Body of pancreas (tissue), 4 donors: ENCODE results near the gene COBL. TPM values are rescaled to one million over a fixed set of nuclear protein-coding genes. Genes with fewer than 3 reads are reported as not detected.

ENCODE experiments used
- ATAC-seq: fragments of 150-250 bp; one replicate; pipeline ENCODE4 v1.9.1; 2016
- DNase-seq, 4 donors: peaks; one replicate each; pipeline ENCODE4 v3.0.0-alpha.2; 2019
- H3K27ac ChIP-seq, 4 donors: fragments of 200-600 bp; sonication (generic); 1 replicate in 3 of 4; 2 replicates in 1 of 4; pipeline versions ENCODE4 v1.5.1 to v1.6.1; 2016 to 2019; ENCODE audit warnings: mild to moderate bottlenecking in 1 of 4, mixed read lengths in 1 of 4, moderate library complexity in 1 of 4
- H3K27me3 ChIP-seq, 2 donors: fragments of 200-600 bp; sonication (generic); one replicate each; pipeline ENCODE4 v1.6.0; 2016; ENCODE audit warnings: mild to moderate bottlenecking in 1 of 2
- H3K36me3 ChIP-seq, 2 donors: fragments of 200-600 bp; sonication (generic); replicated peaks in 1 of 2; 2 replicates each; pipeline ENCODE4 v1.5.1; 2016; ENCODE audit warnings: low read depth in 2 of 2; ENCODE audit not compliant: insufficient read depth in 1 of 2
- H3K4me1 ChIP-seq: fragments of 200-600 bp; sonication (generic); one replicate; pipeline ENCODE4 v1.6.0; 2016
- H3K4me3 ChIP-seq, 2 donors: fragments of 200-600 bp; sonication (generic); 1 replicate in 1 of 2; 2 replicates in 1 of 2; pipeline ENCODE4 v1.5.1; 2016 to 2019
- H3K9me3 ChIP-seq, 3 donors: fragments of 200-600 bp; sonication (generic); 1 replicate in 2 of 3; 2 replicates in 1 of 3; pipeline ENCODE4 v1.5.1; 2016
- POLR2A ChIP-seq, 3 donors: fragments of 450-650 bp; IDR thresholded peaks; one replicate each; pipeline ENCODE4 v1.6.1; 2016; ENCODE audit warnings: antibody characterized with exemption in 3 of 3, mild to moderate bottlenecking in 2 of 3
- WGBS, 2 donors: methylation state at CpG; one replicate each; pipeline ENCODE4 v1.1.5; 2017; 5-methylcytosine and 5-hydroxymethylcytosine counted together
- intact Hi-C: fragments of 100-400 bp; cut with DNase I; formaldehyde crosslinking; loops from one replicate; pipeline ENCODE4 v1.15.1; 2023
- total RNA-seq, 2 donors: library from RNA; depleted of rRNA; stranded (reverse); fragments of >200 nt; gene quantifications; one replicate each; pipeline ENCODE4 v1.1.0, GENCODE V29; 2016
- TF ChIP-seq, protein P1 (sequence below), 7 experiments: fragments of 450-650 bp in 4 of 7; fragments of 200-600 bp in 3 of 7; sonication (generic) in 3 of 7; IDR thresholded peaks; one replicate each; pipeline ENCODE4 v1.5.1; 2016 to 2019; ENCODE audit warnings: antibody characterized with exemption in 7 of 7

Gene COBL
- total RNA-seq, 2 donors from 2014 or later: 22.3 to 25.4 TPM

GRCh38 chr7:51274955-51275354, 41.7 kb downstream of the COBL start:
- ATAC-seq: no peak
- 82 to 88% methylated on average over 7 of the region's 7 CpGs for WGBS, 2 donors
- Histone ChIP-seq H3K9me3 (no peaks in the 10 kb centered on the region), H3K36me3 (no peaks in the 10 kb centered on the region), H3K4me1 (peaks cover 40% of the 10 kb centered on the region), H3K27me3 (no peaks in the 10 kb centered on the region), H3K27ac (peak overlapping the region in 3 of 4 donors; percentile 23 to 45 (median 40)), H3K4me3 (no peak overlapping the region)
- TF ChIP-seq POLR2A (IDR thresholded peaks at IDR 0.05): no peak
- TF ChIP-seq, protein P1, sequence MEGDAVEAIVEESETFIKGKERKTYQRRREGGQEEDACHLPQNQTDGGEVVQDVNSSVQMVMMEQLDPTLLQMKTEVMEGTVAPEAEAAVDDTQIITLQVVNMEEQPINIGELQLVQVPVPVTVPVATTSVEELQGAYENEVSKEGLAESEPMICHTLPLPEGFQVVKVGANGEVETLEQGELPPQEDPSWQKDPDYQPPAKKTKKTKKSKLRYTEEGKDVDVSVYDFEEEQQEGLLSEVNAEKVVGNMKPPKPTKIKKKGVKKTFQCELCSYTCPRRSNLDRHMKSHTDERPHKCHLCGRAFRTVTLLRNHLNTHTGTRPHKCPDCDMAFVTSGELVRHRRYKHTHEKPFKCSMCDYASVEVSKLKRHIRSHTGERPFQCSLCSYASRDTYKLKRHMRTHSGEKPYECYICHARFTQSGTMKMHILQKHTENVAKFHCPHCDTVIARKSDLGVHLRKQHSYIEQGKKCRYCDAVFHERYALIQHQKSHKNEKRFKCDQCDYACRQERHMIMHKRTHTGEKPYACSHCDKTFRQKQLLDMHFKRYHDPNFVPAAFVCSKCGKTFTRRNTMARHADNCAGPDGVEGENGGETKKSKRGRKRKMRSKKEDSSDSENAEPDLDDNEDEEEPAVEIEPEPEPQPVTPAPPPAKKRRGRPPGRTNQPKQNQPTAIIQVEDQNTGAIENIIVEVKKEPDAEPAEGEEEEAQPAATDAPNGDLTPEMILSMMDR (IDR thresholded peaks at IDR 0.05): no peak
- DNase-seq: no peak
- intact Hi-C loops: no loop called here

DNA sequence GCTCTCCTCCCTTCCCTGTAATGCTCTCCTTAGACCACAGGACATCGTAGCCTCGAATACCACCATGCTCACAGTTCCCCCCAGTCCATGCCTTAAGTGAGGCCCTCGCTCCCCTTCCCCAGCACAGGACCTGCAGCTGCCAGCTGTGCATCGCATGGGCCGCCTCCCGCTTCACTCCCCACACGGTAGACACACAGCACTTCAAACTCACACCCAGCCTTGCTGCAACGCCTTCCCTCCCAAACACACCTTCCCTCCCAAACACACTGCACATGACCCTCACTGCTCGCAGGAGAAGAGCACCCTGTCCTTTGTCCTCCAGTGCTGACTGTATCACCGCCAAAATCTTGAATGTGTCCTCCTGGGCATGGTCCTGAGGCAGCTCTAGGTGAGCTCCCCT, 42.6 kb downstream of the COBL start:
- no peak overlapping the region for H3K4me3 ChIP-seq
- H3K27me3 ChIP-seq: no peaks in the 10 kb centered on the region
- intact Hi-C loops: no loop called here
- H3K36me3 ChIP-seq: no peaks in the 10 kb centered on the region
- 86 to 88% methylated on average over 10 of the region's 10 CpGs for WGBS, 2 donors
- TF ChIP-seq, protein P1 (IDR thresholded peaks at IDR 0.05): no peak
- TF ChIP-seq POLR2A (IDR thresholded peaks at IDR 0.05): no peak
- no peak for ATAC-seq
- no peak for DNase-seq
- H3K27ac ChIP-seq: no peak overlapping the region
- no peaks in the 10 kb centered on the region for H3K9me3 ChIP-seq
- peaks cover 41% of the 10 kb centered on the region for H3K4me1 ChIP-seq

GRCh38 chr7:51273360-51273759, 43.2 kb downstream of the COBL start:
- intact Hi-C loops: no loop called here
- 75 to 86% methylated on average over 1 of the region's 1 CpG for WGBS, 2 donors
- ATAC-seq (no peak), DNase-seq (no peak)
- Histone ChIP-seq H3K4me3 (no peak overlapping the region), H3K27me3 (no peaks in the 10 kb centered on the region), H3K4me1 (peaks cover 35% of the 10 kb centered on the region), H3K9me3 (no peaks in the 10 kb centered on the region), H3K27ac (no peak overlapping the region), H3K36me3 (no peaks in the 10 kb centered on the region)
- no peak for TF ChIP-seq POLR2A (IDR thresholded peaks at IDR 0.05)

GRCh38 chr7:51270965-51271364, 45.6 kb downstream of the COBL start:
- intact Hi-C loops: no loop called here
- H3K27ac ChIP-seq: no peak overlapping the region
- H3K4me3 ChIP-seq: no peak overlapping the region
- no peaks in the 10 kb centered on the region for H3K27me3 ChIP-seq
- no peak for TF ChIP-seq POLR2A (IDR thresholded peaks at IDR 0.05)
- TF ChIP-seq, protein P1 (IDR thresholded peaks at IDR 0.05): no peak
- no peaks in the 10 kb centered on the region for H3K9me3 ChIP-seq
- H3K36me3 ChIP-seq: no peaks in the 10 kb centered on the region
- peaks cover 24% of the 10 kb centered on the region for H3K4me1 ChIP-seq
- ATAC-seq (no peak), DNase-seq (no peak)
- WGBS, 2 donors: 97 to 98% methylated on average over 4 to 5 of the region's 5 CpGs

DNA sequence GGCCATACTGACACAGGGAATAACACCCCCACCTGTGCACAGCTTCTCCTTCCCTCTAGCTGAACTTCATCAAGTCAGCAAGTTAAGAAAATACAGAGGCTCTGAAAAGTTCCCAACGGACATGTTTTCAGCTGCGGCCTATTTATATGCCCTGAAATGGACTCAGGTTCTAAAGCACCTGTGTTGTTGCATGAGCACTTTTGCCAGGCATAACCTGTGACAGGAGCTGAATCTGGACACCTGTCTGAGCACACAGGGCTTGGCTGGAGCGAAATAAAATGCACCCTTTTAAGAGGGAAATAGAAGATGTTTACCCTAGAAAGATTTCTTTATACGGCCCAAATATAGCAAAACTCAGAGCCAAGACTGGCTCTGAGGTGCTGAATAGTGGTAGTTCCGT, 46.7 kb downstream of the COBL start:
- Histone ChIP-seq H3K36me3 (no peaks in the 10 kb centered on the region), H3K4me1 (peaks cover 33% of the 10 kb centered on the region), H3K27ac (no peak overlapping the region), H3K9me3 (no peaks in the 10 kb centered on the region), H3K4me3 (no peak overlapping the region), H3K27me3 (no peaks in the 10 kb centered on the region)
- DNase-seq (no peak), ATAC-seq (no peak)
- intact Hi-C loops: no loop called here
- TF ChIP-seq, protein P1 (IDR thresholded peaks at IDR 0.05): no peak
- no peak for TF ChIP-seq POLR2A (IDR thresholded peaks at IDR 0.05)
- 42 to 56% methylated on average over 5 of the region's 5 CpGs for WGBS, 2 donors
